ENCODE measurements around the gene STEAP3.

- TF ChIP-seq POLR2AphosphoS5 (IDR thresholded peaks at IDR 0.05) (no peak), EZH2 (IDR thresholded peaks at IDR 0.05; ENCODE audit: borderline replicate concordance, insufficient read depth, low read length, poor library complexity, severe bottlenecking) (no peak), CTCF (IDR thresholded peaks at IDR 0.05; ENCODE audit: poor library complexity, severe bottlenecking) (no peak), SMC3 (conservative IDR thresholded peaks at IDR 0.05; ENCODE audit: poor library complexity) (no peak), EP300 (conservative IDR thresholded peaks at IDR 0.05; ENCODE audit: poor library complexity, severe bottlenecking) (no peak), TAF1 (IDR thresholded peaks at IDR 0.05; ENCODE audit: low read depth) (no peak)
- TF ChIP-seq, protein P1, sequence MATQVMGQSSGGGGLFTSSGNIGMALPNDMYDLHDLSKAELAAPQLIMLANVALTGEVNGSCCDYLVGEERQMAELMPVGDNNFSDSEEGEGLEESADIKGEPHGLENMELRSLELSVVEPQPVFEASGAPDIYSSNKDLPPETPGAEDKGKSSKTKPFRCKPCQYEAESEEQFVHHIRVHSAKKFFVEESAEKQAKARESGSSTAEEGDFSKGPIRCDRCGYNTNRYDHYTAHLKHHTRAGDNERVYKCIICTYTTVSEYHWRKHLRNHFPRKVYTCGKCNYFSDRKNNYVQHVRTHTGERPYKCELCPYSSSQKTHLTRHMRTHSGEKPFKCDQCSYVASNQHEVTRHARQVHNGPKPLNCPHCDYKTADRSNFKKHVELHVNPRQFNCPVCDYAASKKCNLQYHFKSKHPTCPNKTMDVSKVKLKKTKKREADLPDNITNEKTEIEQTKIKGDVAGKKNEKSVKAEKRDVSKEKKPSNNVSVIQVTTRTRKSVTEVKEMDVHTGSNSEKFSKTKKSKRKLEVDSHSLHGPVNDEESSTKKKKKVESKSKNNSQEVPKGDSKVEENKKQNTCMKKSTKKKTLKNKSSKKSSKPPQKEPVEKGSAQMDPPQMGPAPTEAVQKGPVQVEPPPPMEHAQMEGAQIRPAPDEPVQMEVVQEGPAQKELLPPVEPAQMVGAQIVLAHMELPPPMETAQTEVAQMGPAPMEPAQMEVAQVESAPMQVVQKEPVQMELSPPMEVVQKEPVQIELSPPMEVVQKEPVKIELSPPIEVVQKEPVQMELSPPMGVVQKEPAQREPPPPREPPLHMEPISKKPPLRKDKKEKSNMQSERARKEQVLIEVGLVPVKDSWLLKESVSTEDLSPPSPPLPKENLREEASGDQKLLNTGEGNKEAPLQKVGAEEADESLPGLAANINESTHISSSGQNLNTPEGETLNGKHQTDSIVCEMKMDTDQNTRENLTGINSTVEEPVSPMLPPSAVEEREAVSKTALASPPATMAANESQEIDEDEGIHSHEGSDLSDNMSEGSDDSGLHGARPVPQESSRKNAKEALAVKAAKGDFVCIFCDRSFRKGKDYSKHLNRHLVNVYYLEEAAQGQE (IDR thresholded peaks at IDR 0.05; ENCODE audit: borderline replicate concordance): no peak
Observed at GRCh38 chr2:119306196-119306590, 82.6 kb downstream of the STEAP3 start.
